NCI-H146 (cell line): ENCODE data around the gene MAP6D1.
"Not testable (repeated sequence)": the region's sequence is repeated elsewhere in the genome, so short reads cannot be mapped to it uniquely, and the experiment has no call there.

ENCODE experiments used
- DNase-seq: peaks from one replicate; lab custom pipeline; 2025; lab: John Stamatoyannopoulos, UW

Gene MAP6D1

DNA sequence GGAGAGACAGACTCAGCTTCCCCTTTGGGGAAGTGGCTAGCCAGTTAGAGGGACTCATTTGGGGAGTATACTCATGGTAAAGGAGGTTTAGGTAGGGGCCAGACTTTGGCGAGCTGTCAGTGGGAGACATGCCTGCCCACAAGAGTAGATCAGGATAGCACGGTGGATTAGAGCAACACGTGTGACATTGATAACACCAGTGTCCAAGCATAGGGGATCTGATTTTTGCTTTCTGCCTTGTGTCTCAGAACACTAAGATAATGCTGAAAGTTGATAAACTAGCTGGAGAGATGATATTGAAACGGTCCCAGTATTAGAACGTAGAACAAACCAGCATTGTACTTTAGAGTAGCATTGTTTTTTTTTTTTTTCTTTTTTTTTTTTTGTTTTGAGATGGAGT lies 25.9 kb downstream of the MAP6D1 start:
- DNase-seq = no peak

DNA sequence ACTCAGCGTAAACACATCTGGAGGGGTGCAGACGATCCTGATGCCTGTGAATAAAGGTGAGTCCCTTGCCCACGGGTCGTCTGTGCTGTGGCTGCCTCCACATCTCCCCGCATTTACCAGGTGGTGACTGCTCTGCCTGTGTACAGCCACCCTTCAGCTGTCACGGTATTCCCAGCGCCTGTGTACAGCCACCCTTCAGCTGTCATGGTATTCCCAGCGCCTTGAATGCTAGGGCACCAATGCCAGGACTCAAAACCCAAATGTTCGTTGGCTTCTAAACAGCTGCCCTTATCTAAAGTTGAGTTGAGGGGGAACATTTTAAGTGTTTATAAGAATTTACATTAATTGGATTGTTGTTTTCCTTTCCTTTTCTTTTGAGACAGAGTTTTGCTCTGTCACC lies 27.4 kb downstream of the MAP6D1 start:
- DNase-seq = no peak

DNA sequence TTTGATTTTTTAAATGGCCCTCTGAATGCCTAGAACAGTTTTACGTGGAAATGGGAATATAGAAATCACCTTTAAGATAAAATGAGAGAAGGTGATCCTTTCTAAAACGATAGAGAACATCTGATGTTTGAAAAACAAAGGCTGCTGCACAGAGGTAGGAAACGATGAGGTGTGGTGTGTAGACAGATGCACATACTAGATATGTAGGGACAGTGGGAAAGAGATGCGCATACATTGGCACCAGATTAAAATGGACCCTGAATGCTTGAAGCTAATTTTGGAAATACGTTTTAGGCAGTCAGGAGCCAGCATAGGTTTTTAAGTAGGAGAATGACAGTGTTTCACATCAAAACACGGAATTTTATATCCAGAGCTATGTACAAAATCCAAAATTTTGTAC lies 29.0 kb downstream of the MAP6D1 start:
- no peak for DNase-seq

DNA sequence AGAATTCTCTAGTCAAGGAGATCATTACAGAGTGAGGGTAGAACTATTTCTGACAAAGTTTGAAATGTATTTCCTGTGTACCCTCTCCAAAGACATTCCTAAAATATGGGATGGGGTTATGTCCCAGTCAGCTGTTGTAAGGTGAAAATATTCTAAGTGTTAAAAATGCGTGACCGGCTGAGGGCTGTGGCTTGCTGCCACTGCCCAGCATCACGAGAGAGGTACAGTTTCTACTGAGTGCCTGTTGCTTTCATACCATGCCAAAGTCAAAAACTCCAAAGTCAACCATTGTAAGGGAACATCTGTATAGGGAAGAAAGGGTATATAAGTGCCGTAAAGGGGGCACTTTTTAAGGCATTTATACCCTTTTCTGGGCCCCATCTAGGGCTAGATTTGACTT lies 30.9 kb downstream of the MAP6D1 start:
- no peak for DNase-seq

DNA sequence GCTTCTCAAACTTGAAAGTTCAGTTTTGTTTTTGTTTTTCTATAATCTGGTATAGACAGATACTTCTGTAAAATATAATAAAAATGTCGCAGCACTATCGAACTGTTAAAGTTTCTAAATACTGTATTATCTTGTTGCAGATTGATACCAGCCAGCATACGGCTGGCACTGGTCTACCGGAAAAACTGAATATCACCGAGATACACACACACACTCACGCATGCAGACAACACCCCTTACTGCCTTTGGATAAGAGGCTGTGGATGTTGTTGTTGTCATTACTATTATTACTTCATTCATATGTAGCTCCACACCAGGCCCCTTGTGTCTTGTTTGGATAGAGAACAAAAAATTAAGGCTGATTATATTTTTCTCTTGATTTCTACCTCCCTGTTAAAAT lies 32.4 kb downstream of the MAP6D1 start:
- no peak for DNase-seq

DNA sequence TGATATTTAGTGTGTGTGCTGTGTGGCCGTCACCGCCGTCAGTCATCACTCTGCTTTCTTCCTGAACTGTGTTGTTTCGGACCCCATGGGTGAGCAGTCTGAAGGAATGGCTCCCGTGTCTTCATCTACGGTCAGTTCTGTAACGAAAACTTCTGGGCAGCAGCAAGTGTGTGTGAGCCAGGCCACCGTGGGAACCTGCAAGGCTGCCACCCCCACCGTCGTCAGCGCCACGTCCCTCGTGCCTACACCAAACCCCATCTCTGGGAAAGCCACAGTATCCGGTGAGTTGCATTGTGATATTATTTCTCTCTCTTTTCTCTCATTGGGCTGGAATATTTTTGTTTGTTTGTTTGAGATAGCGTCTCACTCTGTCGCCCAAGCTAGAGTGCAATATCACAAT lies 34.7 kb downstream of the MAP6D1 start:
- no peak for DNase-seq

DNA sequence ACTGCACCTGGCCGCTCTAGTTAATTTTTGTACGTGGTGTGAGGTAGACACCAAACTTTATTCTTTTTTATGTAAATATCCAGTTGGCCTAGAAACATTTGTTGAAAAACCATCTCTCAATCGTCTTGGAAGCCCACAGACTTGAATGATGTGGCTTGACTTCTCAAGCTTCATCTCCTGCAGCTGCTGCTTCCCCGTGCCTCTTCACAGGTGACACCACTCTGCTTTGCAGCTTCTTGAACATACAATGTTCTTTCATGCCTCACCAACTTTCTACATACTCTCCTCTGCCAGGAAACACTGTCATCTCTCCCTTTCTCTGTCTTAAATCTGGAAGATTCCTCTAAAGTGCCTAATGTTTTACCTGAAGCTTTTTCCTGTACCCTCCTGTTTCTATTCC lies 35.6 kb downstream of the MAP6D1 start:
- DNase-seq = no peak

DNA sequence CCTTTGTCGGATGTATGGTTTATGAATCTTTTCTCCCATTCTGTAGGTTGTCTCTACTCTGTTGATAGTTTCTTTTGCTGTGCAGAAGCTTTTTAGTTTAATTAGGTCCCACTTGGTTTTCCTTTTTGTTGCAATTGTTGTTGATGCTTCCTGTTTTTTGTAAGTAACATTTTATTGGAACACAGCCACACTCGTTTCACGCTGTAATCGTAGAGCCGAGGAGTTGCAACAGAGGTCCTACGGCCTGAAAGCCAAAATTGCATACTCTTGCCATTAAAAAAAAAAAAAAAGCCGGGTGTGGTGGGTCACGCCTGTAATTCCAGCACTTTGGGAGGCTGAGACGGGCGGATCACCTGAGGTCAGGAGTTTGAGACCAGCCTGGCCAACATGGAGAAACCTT lies 40.9 kb downstream of the MAP6D1 start:
- not testable (repeated sequence) for DNase-seq

DNA sequence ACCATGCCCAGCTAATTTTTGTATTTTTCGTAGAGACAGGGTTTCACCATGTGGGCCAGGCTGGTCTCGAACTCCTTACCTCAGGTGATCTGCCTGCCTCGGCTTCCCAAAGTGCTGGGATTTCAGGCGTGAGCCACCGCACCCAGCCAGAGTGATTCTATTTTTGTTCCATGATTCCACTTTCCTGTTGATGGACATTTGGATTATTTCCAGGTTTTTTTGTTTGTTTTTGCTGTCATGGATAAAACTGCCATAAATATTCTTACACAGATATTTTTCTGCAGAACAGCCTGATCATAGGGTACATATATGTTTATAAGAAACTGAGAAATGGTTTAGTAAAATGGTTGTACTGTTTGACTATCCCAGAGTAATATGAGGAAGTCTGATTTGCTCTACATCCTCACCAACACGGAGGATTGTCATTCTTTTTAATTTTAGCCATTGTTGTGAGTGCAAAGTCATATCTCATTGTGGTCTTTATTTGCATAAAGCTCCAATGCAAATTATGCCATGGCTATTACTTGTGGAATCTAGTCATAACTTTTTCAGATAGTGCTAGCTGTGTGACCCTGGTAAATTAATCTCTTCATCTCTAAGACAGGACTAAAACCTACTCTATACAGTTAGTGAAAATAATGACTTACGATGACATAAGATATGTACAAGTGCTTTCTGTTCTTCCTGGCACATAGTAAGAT lies 42.7 kb downstream of the MAP6D1 start:
- DNase-seq = no peak

DNA sequence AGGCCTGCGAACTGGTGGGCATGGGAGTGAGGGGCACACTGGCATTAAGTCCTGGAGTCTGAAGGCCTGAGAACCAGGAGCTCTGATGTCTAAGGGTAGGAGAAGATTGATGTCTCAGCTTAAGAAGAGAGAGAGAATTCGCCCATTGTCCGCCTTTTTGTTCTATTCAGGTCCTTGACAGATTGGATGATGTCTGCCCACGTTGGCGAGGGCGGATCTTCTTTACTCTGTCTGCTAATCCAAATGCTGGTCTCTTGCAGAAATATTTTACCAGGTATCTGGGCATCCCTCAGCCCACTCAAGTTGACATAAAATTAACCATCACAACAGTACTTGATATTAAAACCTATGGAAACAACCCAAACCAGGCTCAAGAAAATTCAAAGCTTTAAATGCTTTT lies 44.1 kb downstream of the MAP6D1 start:
- no peak for DNase-seq

DNA sequence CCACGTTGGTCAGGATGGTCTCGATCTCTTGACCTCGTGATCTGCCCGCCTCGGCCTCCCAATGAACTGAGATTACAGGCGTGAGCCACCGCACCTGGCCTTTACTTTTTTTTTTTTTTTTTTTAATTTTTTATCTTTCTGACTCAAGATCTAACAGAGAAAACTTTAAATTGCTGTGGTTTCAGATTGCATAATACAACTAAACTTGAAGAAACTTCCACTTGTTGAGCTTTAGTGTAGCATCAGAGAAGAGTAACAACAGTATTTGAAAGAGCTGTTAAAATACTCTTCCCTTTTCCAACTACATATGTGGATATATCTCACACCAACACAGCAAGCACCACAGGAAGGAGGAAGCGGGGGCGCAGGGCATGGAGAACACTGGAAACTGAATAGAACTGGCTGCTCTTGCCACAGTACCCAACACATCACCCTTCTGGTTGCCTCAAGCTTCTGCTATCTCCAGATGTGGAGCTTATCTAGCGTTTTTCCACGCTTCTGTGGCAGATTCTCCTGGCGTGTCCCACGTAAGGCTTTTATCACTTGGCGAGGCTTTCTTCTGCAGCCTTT lies 45.4 kb downstream of the MAP6D1 start:
- DNase-seq = no peak

DNA sequence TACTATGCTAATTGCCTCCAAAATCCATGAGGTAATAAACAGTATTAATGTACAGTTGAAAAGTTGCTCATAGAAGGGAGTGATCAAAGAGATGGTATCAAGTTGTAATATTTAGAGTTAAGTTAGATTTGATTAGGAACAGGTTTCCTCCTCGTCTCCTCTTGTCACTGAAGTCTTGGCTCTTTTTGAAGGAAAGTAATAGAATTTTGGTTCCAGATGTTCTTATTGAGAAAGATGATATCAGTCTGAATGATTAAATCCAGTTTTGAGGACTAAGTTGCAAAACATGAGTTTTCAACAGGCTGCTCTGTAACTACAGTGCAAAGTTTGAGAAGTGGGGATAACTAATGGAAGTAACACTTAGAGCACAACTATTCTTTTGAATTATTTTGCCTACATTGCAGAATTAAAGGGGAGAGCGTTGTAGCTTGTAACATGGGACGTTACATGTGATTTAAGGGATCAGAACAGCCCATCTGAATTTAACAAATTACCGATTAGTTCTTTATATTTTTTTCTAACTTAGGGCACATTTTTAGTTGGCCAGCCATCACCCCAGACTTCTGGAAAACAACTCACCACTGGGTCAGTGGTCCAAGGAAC lies 48.3 kb downstream of the MAP6D1 start:
- DNase-seq = no peak

DNA sequence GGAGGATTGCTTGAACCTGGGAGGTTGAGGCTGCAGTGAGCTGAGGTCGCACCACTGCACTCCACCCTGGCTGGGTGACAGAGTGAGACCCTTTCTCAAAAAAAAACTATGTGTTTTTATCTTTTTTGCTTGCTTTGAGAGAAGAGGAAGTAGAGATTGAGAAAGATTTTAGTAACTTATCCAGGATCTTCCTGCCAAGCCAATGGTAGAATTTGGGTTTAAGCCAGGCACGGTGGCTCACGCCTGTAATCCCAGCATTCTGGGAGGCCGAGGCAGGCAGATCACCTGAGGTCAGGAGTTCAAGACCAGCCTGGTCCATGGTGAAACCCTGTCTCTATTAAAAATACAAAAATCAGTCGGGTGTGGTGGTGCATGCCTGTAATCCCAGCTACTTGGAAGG lies 48.9 kb downstream of the MAP6D1 start:
- DNase-seq = not testable (repeated sequence)

DNA sequence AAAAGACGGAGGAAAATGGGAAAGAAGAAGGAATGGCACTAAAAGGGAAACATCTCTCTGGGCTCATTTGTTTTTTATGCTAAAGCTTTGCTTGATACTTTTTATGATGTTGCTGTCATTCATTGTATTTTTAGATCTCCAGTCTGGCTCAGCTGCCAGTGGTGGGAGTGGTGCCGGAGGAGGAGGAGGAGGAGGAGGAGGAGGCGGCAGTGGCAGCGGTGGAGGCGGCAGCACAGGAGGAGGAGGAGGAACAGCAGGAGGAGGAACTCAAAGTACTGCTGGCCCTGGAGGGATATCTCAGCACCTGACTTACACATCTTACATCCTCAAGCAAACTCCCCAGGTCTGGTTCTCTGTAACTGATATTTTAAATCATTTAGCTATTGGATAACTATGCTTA lies 49.6 kb downstream of the MAP6D1 start:
- DNase-seq = no peak

DNA sequence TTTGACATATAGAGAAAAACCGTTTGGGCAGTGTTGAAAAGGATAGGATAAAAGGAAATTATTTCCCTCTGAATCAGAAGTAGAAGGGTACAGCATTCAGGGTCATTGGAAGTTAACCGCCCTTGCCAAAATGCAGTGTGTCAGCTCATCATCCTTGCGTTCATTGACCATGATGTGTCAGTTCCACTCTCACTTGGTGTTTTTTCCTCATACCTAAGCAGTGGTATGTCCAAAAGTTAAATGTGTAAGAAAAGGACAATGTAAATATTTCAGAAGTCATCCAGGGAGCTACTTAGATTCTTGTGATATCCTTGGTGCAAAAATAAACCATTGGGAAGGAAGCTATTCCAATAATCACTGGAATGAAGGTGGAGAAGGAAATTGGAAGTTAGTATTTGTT lies 50.7 kb downstream of the MAP6D1 start:
- DNase-seq = no peak

DNA sequence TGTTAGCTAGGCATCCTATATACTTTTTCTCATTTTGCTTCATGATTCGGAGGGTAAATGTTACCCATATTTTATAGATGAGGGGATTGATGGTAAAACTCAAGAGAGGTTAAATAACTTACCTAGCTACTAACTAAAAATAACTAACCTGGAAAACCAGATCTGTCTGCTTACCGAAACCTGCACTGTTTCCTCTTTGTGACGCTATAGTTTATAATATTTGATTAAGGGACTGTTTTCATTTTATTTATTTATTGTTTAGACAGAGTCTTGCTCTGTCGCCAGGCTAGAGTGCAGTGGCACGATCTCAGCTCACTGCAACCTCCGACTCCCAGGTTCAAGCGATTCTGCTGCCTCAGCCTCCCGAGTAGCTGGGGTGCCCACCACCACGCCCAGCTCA lies 55.9 kb downstream of the MAP6D1 start:
- no peak for DNase-seq

DNA sequence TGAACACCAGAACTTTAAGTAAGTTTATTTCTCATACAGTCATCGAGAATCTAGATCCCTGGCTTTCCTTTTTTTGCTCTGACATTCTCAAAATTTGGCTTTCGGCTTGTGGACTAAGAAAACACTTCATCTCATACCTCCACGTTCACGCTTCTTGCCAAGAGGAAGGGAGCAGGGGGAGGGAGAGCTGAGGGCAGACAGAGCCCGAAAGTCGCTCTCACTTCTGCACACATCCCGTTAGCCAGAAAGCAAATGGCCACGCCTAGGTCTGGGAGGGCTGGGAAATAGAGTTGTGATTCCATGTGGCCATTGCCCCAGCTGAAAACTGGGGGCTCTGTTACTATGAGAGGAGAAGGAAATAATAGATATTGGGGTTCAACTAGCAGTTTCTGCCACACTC lies 57.3 kb downstream of the MAP6D1 start:
- no peak for DNase-seq

DNA sequence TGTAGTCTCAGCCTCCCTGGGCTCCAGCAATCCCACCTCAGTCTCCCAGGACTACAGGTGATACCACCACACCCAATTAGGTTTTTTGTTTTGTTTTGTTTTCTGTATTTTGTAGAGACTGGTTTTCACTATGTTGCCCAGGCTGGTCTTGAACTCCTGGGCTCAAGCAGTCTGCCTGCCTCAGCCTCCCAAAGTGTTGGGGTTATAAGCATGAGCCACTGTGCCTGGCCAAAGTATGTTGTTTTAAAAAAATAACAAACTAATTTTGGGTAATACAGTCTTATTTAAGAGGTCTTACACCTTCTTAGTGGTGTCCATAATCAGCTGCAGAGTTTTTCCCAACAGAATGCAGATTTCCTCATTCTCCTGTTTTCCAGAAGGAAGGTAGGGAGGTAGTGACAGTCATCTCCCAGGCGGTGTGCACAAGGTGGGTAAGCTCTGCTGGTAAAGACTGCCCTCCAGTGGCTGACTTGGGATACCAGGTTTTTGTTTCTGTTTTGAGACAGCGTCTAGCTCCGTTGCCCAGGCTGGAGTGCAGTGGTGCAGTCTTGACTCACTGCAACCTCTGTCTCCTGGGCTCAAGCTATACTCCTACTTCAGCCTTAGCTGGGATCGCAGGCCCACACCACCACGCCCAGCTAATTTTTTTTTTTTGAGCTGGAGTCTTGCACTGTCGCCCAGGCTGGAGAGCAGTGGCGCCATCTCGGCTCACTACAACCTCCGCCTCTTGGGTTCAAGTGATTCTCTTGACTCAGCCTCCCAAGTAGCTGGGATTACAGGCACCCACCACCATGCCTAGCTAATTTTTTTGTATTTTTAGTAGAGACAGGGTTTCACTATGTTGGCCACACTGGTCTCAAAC lies 58.4 kb downstream of the MAP6D1 start:
- DNase-seq = peak; percentile 77

DNA sequence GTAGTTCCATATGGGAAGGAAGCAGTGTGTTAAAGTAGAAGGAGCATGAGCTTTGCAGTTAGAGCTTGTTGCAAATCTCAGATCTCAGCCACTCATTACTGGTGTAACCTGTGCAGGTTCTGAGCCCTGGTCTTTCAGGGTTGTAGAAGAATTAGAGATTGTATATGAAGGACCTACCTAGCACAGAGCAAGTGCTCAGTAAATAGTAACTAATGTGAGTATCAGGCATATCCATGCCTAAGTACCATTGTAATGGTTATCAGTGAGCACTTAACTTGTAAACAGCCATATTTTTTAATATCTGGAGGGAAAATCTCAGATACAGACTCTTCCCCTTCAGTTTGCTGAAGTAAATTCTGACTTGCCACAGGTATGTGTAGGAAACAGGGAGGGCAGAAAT lies 59.3 kb downstream of the MAP6D1 start:
- DNase-seq = no peak
